VCaP (cell line): ENCODE results near the gene CFAP47.

ENCODE experiments used
- H3K27ac ChIP-seq: fragments of 450-650 bp; 2 replicates; pipeline ENCODE4 v1.5.1; 2017
- TF ChIP-seq, protein P1 (sequence below): fragments of 450-650 bp; conservative IDR thresholded peaks from 2 replicates; pipeline ENCODE4 v1.5.1; 2017; ENCODE audit warnings: mild to moderate bottlenecking, moderate library complexity

CFAP47 gene

GRCh38 chrX:36266155-36266554 lies 346.6 kb downstream of the CFAP47 start:
- TF ChIP-seq, protein P1, sequence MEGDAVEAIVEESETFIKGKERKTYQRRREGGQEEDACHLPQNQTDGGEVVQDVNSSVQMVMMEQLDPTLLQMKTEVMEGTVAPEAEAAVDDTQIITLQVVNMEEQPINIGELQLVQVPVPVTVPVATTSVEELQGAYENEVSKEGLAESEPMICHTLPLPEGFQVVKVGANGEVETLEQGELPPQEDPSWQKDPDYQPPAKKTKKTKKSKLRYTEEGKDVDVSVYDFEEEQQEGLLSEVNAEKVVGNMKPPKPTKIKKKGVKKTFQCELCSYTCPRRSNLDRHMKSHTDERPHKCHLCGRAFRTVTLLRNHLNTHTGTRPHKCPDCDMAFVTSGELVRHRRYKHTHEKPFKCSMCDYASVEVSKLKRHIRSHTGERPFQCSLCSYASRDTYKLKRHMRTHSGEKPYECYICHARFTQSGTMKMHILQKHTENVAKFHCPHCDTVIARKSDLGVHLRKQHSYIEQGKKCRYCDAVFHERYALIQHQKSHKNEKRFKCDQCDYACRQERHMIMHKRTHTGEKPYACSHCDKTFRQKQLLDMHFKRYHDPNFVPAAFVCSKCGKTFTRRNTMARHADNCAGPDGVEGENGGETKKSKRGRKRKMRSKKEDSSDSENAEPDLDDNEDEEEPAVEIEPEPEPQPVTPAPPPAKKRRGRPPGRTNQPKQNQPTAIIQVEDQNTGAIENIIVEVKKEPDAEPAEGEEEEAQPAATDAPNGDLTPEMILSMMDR = no peak
- H3K27ac ChIP-seq = no peak overlapping the region

DNA sequence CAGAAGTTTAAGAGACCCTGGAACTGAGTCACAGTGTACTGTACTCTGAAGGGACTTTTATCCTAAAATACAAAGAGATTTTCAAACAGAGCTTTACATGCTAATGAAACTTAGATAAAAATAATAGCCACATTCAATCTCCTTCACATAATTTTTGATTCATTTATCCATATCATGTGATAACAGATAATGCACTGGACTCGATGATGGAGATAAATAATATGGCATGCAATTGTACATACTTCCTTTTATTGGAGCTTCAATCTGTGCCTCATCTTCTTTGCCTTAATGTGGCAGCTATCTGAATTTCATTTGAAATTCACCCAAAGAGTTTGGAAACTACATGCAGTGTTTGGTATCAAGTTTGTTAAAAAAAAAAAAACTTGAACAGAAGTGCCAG lies 390.6 kb downstream of the CFAP47 start:
- no peak overlapping the region for H3K27ac ChIP-seq

DNA sequence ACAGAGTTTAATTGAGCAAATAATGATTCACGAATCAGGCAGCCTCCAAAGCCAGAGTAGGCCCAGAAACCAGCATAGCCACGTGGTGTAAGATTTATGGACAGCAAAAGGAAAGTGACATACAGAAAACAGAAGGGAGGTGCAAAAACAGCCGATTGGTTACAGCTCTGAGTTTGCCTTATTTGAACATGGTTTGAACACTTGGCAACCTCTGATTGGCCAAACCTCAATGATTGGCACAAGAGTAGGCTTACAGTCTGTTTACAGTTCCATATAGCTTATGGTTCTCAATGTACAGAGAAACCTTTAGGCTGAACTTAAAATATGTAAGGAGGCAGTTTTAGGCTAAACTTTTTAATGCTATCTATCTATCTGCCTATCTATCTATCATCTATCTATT lies 394.8 kb downstream of the CFAP47 start:
- TF ChIP-seq, protein P1 = no peak

More for the DNA sequence above, 390.6 kb downstream of the CFAP47 start:
- TF ChIP-seq, protein P1 = no peak

GRCh38 chrX:36334572-36334971 lies 415.0 kb downstream of the CFAP47 start:
- no peak overlapping the region for H3K27ac ChIP-seq
- TF ChIP-seq, protein P1 = no peak

More for the DNA sequence above, 394.8 kb downstream of the CFAP47 start:
- no peak overlapping the region for H3K27ac ChIP-seq

GRCh38 chrX:36336751-36337150 lies 417.2 kb downstream of the CFAP47 start:
- no peak overlapping the region for H3K27ac ChIP-seq
- TF ChIP-seq, protein P1 = no peak

DNA sequence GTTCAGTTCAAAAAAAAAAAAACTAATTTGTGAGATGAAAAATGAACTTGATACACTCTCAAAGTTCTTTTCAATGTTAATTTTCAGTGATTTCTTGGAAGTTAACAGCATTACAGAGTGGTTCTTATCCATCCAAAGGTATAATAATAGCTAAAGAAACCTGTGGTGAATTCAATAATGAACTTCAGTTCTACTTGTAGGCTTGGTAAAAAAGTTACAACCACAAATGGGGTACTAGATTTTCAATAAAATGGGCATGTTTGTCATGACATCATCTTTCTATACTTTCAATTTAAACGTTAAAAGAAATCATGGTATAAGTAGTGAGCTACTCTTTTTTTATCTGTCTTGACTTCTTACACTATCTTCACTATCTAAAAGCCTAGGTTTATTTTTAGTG lies 424.8 kb downstream of the CFAP47 start:
- TF ChIP-seq, protein P1 = no peak
- H3K27ac ChIP-seq = no peak overlapping the region

DNA sequence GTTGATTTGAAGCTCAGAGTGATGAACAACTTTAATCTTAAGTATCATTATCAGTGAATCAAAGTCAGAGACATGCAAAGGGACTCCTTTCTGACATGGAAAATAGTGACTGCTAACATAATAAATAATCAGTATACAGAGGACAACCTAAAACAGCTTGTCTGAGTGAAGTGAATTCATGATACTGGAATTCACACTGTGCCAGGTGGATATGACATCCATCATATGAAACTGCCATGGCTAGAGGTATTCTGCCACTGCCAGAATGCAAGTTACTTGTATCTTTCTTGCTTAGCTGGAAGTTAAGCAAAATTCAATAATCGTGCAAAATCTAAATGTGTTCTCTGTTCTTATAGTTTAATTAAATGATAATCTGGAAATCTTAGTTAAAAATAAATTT lies 429.0 kb downstream of the CFAP47 start:
- TF ChIP-seq, protein P1 = no peak
- no peak overlapping the region for H3K27ac ChIP-seq
